Panc1 (cell line): ENCODE results near the gene B9D1. TPM values are rescaled to one million over a fixed set of nuclear protein-coding genes. Genes with fewer than 3 reads are reported as not detected.
A peak's percentile ranks its signal among the peaks of the same experiment; 100 is the strongest.

Experiments used
- ATAC-seq: fragments of 200-7000 bp; cut with Tn5 transposase; 2 replicates; pipeline ENCODE4 v1.9.1; 2020; ENCODE audit warnings: mild to moderate bottlenecking, moderate library complexity
- BruUV-seq: library from RNA; stranded (reverse); fragments of 400-500 nt; replicated peaks from 2 replicates; lab custom pipeline; 2021; lab: Mats Ljungman, UMichigan
- CTCF ChIA-PET: fragments of 300-600 bp; sonication (Branson Sonifier 250); formaldehyde crosslinking; loops from one replicate; lab custom pipeline; 2022; ENCODE audit warnings: antibody characterized with exemption; lab: Charles Lee
- POLR2A ChIA-PET: fragments of 300-600 bp; sonication (Branson Sonifier 250); formaldehyde crosslinking; loops from one replicate; lab custom pipeline; 2022; ENCODE audit warnings: antibody characterized with exemption; lab: Charles Lee
- DNase-seq: peaks from one replicate; pipeline ENCODE4 v3.0.0-alpha.2; 2010; ENCODE audit warnings: low read depth, low spot score
- H3K27ac ChIP-seq: 2 replicates; pipeline ENCODE4 v1.5.1; 2011; ENCODE audit warnings: mild to moderate bottlenecking, low read length, inconsistent platforms
- H3K27me3 ChIP-seq: fragments of 200-500 bp; sonication (Bioruptor generic); 2 replicates; pipeline ENCODE4 v1.6.0; 2014; ENCODE audit warnings: low read length, inconsistent platforms; ENCODE audit not compliant: control insufficient read depth, insufficient read depth
- H3K36me3 ChIP-seq: fragments of 200-500 bp; sonication (Bioruptor generic); 2 replicates; pipeline ENCODE4 v1.5.1; 2014; ENCODE audit warnings: inconsistent platforms, mild to moderate bottlenecking, low read length, moderate library complexity; ENCODE audit not compliant: control insufficient read depth, insufficient read depth
- H3K4me1 ChIP-seq: 2 replicates; pipeline ENCODE4 v1.5.1; 2011; ENCODE audit warnings: inconsistent platforms, mild to moderate bottlenecking, low read length, moderate library complexity; ENCODE audit not compliant: control insufficient read depth, insufficient read depth
- H3K4me3 ChIP-seq, 2 experiments: 2 replicates each; pipeline ENCODE4 v1.5.1; 2011 to 2012; ENCODE audit warnings: low read depth in 2 of 2, low read length in 2 of 2, mild to moderate bottlenecking in 2 of 2, inconsistent platforms in 1 of 2, moderate library complexity in 1 of 2
- H3K9me3 ChIP-seq: fragments of 200-500 bp; sonication (Bioruptor generic); 2 replicates; pipeline ENCODE4 v1.5.1; 2014; ENCODE audit warnings: low read depth, mild to moderate bottlenecking, inconsistent platforms, low read length, moderate library complexity; ENCODE audit not compliant: control insufficient read depth, insufficient read depth
- POLR2AphosphoS5 ChIP-seq: IDR thresholded peaks from 2 replicates; pipeline ENCODE4 v1.6.1; 2012; ENCODE audit warnings: mild to moderate bottlenecking, low read depth, low read length, moderate library complexity
- REST ChIP-seq, 2 experiments: IDR thresholded peaks; 2 replicates each; pipeline ENCODE4 v1.6.1; 2011 to 2012; ENCODE audit warnings: low read depth in 2 of 2, control low read depth in 1 of 2, low read length in 1 of 2, mild to moderate bottlenecking in 1 of 2, moderate library complexity in 1 of 2; ENCODE audit not compliant: insufficient read depth in 1 of 2
- SIN3A ChIP-seq: IDR thresholded peaks from 2 replicates; pipeline ENCODE4 v1.6.1; 2012; ENCODE audit warnings: low read depth, mild to moderate bottlenecking, low read length, moderate library complexity, borderline replicate concordance; ENCODE audit not compliant: insufficient read depth
- TCF7L2 ChIP-seq: IDR thresholded peaks from 2 replicates; pipeline ENCODE4 v1.6.1; 2011; ENCODE audit warnings: mild to moderate bottlenecking, low read depth, low read length, inconsistent platforms
- in situ Hi-C: cut with HindIII; loops from 2 replicates; pipeline ENCODE4 v1.10.0; 2016; ENCODE audit warnings: low sequenced_read_pairs, low pct_unique_long_range_greater_than_20kb
- intact Hi-C: fragments of 100-400 bp; cut with micrococcal nuclease; formaldehyde crosslinking; loops from one replicate; pipeline ENCODE4 v1.10.0; 2022; ENCODE audit not compliant: unreplicated experiment
- total RNA-seq: library from RNA; stranded (reverse); gene quantifications from one replicate; pipeline ENCODE4 v1.2.1, GENCODE V29; 2021; ENCODE audit not compliant: unreplicated experiment
- TF ChIP-seq, protein P1 (sequence below): fragments of 450-650 bp; IDR thresholded peaks from 2 replicates; pipeline ENCODE4 v1.5.1; 2017; ENCODE audit warnings: mild to moderate bottlenecking

Gene B9D1
- total RNA-seq, 1 experiment from 2014 or later: 19.1 TPM

DNA sequence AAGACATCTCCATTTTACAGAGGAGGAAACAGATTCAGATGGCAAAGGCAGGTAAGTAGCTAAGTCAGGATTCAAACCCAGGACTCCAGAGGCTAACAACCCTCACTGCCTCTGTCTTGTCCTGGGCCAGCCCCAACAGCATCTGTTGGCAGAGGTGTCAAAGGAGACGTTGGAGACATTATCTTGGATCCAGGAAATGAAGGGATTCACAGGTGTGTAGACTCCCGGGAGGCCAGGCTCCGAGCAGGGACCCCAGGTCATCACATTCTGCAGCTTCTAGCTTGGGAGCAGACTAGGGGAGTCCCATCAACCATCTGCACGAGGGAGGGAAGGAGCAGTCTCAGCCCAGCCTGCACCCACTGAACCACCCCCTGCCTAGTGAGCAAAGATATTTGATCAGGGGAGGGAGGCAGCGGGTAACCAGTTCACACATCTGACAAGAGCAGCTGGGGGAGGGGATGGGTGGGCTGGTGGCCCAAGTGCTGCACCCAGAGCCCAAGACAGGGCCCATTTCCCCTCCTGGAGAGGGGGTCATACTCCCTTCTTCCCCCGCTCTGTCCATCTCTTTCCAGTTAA lies 1.0 kb upstream of the B9D1 start:
- ChIA-PET CTCF (interaction anchor here (1.1 to 1.3 kb wide), 4 partner anchors 14 to 150 kb away, joined by 3 to 8 read pairs (median 7); no protein-coding TSS in a partner anchor), POLR2A (interaction anchor here (0.5 kb wide), 1 partner anchor 81 kb away, joined by 4 read pairs; no protein-coding TSS in a partner anchor)
- BruUV-seq: no TSS peak
- no peak for TF ChIP-seq SIN3A
- TF ChIP-seq REST (IDR thresholded peaks at IDR 0.05; ENCODE audit: insufficient read depth in 1 of 2, low read depth in 2 of 2, low read length in 1 of 2): no peak
- TF ChIP-seq TCF7L2: no peak
- Histone ChIP-seq H3K4me1 (peaks cover 5% of the 10 kb centered on the region), H3K9me3 (no peaks in the 10 kb centered on the region), H3K4me3 (peak overlapping the region in 1 of 2 experiments; percentile 79; a peak in 2 of 4 replicates), H3K27ac (no peak overlapping the region), H3K36me3 (no peaks in the 10 kb centered on the region; the same call in 1 of the 2 replicates), H3K27me3 (no peaks in the 10 kb centered on the region)
- intact Hi-C loops (loop anchor here (2.0 kb wide), 1 partner anchor 83 kb away; no protein-coding TSS in a partner anchor), in situ Hi-C loops (no loop called here)
- no peak for DNase-seq
- ATAC-seq: no peak

DNA sequence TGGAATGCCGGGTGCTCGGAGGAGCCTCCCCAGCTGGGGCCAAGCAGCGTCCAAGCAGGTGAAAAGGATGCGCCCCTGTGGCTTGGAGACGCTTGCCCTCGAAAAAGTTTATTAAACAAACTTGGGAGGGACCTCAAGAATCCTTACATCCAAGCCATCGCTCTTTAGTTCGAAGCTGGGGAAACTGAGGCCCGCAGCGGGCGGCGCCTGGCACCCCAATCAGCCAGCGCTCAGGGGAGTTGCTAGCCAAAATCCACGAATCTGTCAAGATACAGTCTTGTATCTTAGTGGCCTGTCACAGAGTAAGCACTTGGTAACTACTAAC lies 553 bp upstream of the B9D1 start:
- ATAC-seq (no peak), DNase-seq (no peak)
- H3K36me3 ChIP-seq: no peaks in the 10 kb centered on the region; the same call in 1 of the 2 replicates
- no peak for TF ChIP-seq POLR2AphosphoS5
- TF ChIP-seq TCF7L2: no peak
- TF ChIP-seq REST (IDR thresholded peaks at IDR 0.05; ENCODE audit: insufficient read depth in 1 of 2, low read depth in 2 of 2, low read length in 1 of 2): no peak
- no peak for TF ChIP-seq SIN3A
- TF ChIP-seq, protein P1, sequence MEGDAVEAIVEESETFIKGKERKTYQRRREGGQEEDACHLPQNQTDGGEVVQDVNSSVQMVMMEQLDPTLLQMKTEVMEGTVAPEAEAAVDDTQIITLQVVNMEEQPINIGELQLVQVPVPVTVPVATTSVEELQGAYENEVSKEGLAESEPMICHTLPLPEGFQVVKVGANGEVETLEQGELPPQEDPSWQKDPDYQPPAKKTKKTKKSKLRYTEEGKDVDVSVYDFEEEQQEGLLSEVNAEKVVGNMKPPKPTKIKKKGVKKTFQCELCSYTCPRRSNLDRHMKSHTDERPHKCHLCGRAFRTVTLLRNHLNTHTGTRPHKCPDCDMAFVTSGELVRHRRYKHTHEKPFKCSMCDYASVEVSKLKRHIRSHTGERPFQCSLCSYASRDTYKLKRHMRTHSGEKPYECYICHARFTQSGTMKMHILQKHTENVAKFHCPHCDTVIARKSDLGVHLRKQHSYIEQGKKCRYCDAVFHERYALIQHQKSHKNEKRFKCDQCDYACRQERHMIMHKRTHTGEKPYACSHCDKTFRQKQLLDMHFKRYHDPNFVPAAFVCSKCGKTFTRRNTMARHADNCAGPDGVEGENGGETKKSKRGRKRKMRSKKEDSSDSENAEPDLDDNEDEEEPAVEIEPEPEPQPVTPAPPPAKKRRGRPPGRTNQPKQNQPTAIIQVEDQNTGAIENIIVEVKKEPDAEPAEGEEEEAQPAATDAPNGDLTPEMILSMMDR: no peak
- peaks cover 5% of the 10 kb centered on the region for H3K4me1 ChIP-seq
- H3K27ac ChIP-seq: no peak overlapping the region; the same call in 1 of the 2 replicates
- ChIA-PET POLR2A (no interaction called here), CTCF (interaction anchor here (0.6 to 1.3 kb wide), 5 partner anchors 15 to 163 kb away, joined by 3 to 8 read pairs (median 6); no protein-coding TSS in a partner anchor)
- no TSS peak for BruUV-seq
- no peaks in the 10 kb centered on the region for H3K9me3 ChIP-seq
- peak overlapping the region; percentile 58 to 79 for H3K4me3 ChIP-seq
- no peaks in the 10 kb centered on the region for H3K27me3 ChIP-seq
- intact Hi-C loops: loop anchor here (2.0 kb wide), 1 partner anchor 84 kb away; no protein-coding TSS in a partner anchor
- in situ Hi-C loops: no loop called here
